Measurements from ENCODE around the gene GRM8. TPM values are rescaled to one million over a fixed set of nuclear protein-coding genes. Genes with fewer than 3 reads are reported as not detected.

GRM8 gene
- polyA plus RNA-seq, 2 of the 4 experiments (the other 2 are of a cell fraction): 0.06 TPM; not detected in 1

DNA sequence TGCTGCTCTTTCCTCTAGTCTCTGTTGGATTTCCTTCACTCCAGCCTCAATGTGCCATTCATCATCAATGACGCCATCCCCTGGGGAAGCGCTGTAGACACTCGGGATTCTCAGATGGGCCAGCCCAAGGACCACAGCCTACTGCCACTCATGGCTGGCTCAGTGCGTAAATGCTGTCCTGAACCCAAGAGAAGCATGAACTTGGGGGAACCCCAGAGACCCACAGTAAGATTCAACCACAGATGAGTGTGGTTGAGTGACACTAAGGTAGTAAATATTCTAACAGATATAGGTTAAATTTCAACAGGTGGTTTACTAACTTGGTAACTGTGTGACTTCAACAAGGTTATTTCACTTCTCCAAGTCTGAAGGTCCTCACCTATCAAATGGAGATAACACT is 304.1 kb downstream of the GRM8 start:
- DNase-seq (ENCODE audit: low read depth in 1 of 2, low spot score in 1 of 2): no peak
- Histone ChIP-seq H3K4me2 (no peak overlapping the region), H3K4me3 (no peak overlapping the region), H3K4me1 (no peaks in the 10 kb centered on the region), H3K9me3 (no peaks in the 10 kb centered on the region), H3K27ac (no peak overlapping the region)
- ATAC-seq: no peak
- TF ChIP-seq ZFP36 (IDR thresholded peaks at IDR 0.05; ENCODE audit: borderline replicate concordance, partially characterized antibody) (no peak), FOXS1 (CRISPR knock-in tag; IDR thresholded peaks at IDR 0.05) (no peak), CHD2 (IDR thresholded peaks at IDR 0.05; ENCODE audit: low read length, partially characterized antibody) (no peak), CHD4 (IDR thresholded peaks at IDR 0.05; ENCODE audit: borderline replicate concordance) (no peak), KDM5A (IDR thresholded peaks at IDR 0.05) (no peak), TP53 (CRISPR knock-in tag; IDR thresholded peaks at IDR 0.05) (no peak), ZSCAN20 (CRISPR knock-in tag; IDR thresholded peaks at IDR 0.05) (no peak), SREBF2 (IDR thresholded peaks at IDR 0.05) (no peak), ZNF302 (CRISPR knock-in tag; IDR thresholded peaks at IDR 0.05) (no peak)
- TF ChIP-seq, protein P1, sequence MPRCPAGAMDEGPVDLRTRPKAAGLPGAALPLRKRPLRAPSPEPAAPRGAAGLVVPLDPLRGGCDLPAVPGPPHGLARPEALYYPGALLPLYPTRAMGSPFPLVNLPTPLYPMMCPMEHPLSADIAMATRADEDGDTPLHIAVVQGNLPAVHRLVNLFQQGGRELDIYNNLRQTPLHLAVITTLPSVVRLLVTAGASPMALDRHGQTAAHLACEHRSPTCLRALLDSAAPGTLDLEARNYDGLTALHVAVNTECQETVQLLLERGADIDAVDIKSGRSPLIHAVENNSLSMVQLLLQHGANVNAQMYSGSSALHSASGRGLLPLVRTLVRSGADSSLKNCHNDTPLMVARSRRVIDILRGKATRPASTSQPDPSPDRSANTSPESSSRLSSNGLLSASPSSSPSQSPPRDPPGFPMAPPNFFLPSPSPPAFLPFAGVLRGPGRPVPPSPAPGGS (IDR thresholded peaks at IDR 0.05): no peak
- TF ChIP-seq, protein P2, sequence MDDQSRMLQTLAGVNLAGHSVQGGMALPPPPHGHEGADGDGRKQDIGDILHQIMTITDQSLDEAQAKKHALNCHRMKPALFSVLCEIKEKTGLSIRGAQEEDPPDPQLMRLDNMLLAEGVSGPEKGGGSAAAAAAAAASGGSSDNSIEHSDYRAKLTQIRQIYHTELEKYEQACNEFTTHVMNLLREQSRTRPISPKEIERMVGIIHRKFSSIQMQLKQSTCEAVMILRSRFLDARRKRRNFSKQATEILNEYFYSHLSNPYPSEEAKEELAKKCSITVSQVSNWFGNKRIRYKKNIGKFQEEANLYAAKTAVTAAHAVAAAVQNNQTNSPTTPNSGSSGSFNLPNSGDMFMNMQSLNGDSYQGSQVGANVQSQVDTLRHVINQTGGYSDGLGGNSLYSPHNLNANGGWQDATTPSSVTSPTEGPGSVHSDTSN (IDR thresholded peaks at IDR 0.05): no peak
- TF ChIP-seq, protein P3, sequence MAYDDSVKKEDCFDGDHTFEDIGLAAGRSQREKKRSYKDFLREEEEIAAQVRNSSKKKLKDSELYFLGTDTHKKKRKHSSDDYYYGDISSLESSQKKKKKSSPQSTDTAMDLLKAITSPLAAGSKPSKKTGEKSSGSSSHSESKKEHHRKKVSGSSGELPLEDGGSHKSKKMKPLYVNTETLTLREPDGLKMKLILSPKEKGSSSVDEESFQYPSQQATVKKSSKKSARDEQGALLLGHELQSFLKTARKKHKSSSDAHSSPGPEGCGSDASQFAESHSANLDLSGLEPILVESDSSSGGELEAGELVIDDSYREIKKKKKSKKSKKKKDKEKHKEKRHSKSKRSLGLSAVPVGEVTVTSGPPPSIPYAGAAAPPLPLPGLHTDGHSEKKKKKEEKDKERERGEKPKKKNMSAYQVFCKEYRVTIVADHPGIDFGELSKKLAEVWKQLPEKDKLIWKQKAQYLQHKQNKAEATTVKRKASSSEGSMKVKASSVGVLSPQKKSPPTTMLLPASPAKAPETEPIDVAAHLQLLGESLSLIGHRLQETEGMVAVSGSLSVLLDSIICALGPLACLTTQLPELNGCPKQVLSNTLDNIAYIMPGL (CRISPR knock-in tag; IDR thresholded peaks at IDR 0.05; ENCODE audit: borderline replicate concordance): no peak
- ChIA-PET CTCF (interaction anchor here (0.8 kb wide), 1 partner anchor 12 kb away, joined by 3 read pairs; no protein-coding TSS in a partner anchor), POLR2A (no interaction called here)
- no peak for FAIRE-seq
- WGBS (ENCODE audit: missing lambda C conversion rate): 8% methylated on average over 4 of the region's 4 CpGs

DNA sequence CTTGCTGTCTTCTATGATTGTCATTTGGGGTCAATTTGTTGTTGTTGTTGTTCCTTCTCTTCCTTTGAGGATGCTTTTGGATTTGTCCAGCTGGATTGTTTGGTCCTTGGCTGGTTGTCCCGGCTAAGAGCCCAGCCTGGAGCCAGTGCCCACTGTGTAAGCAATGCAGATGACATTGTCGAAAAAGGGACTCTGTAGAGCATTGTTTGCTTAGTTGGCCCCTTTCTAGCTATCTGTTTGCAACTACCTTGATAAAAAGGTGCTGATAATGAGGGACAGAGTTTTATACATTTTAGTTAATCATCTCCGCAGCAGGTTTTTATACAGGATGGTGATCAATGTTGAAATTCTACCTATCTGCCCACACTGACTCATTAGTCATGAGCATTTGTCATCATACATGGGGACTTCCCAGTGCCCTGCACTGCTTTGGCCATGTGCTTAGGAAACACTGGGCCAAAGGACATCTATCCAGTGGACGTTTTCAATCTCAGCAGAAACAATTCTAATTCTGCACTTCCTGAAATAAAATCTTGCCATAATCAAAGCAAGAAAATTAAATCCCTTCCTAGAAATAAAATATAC is 311.9 kb downstream of the GRM8 start:
- Histone ChIP-seq H3K27ac (no peak overlapping the region), H3K4me2 (no peak overlapping the region), H3K4me1 (no peaks in the 10 kb centered on the region), H3K9me3 (no peaks in the 10 kb centered on the region), H3K4me3 (no peak overlapping the region)
- DNase-seq (ENCODE audit: low read depth in 1 of 2, low spot score in 1 of 2) (no peak), ATAC-seq (no peak), FAIRE-seq (no peak)
- 26% methylated on average over 4 of the region's 4 CpGs for WGBS (ENCODE audit: missing lambda C conversion rate)
- CTCF ChIA-PET: interaction anchor here (1.4 kb wide), 1 partner anchor 16 kb away, joined by 4 read pairs; no protein-coding TSS in a partner anchor
- POLR2A ChIA-PET: no interaction called here
- TF ChIP-seq POLR2A (IDR thresholded peaks at IDR 0.05; ENCODE audit: low read length) (no peak), CEBPB (IDR thresholded peaks at IDR 0.05) (no peak), SREBF2 (IDR thresholded peaks at IDR 0.05) (no peak), TP53 (CRISPR knock-in tag; IDR thresholded peaks at IDR 0.05) (no peak), MYC (IDR thresholded peaks at IDR 0.05; ENCODE audit: borderline replicate concordance, low read length) (no peak), GATA3 (IDR thresholded peaks at IDR 0.05; ENCODE audit: borderline replicate concordance) (no peak), NFE2L2 (conservative IDR thresholded peaks at IDR 0.05; ENCODE audit: low read length) (no peak), CBX2 (IDR thresholded peaks at IDR 0.05; ENCODE audit: borderline replicate concordance, low read depth) (no peak), RARB (CRISPR knock-in tag; IDR thresholded peaks at IDR 0.05) (no peak), CHD4 (IDR thresholded peaks at IDR 0.05; ENCODE audit: borderline replicate concordance) (no peak), KDM5A (IDR thresholded peaks at IDR 0.05) (no peak), BHLHE40 (IDR thresholded peaks at IDR 0.05; ENCODE audit: low read depth, low read length) (no peak), NPAS2 (CRISPR knock-in tag; IDR thresholded peaks at IDR 0.05; ENCODE audit: borderline replicate concordance) (no peak)
- TF ChIP-seq, protein P4, sequence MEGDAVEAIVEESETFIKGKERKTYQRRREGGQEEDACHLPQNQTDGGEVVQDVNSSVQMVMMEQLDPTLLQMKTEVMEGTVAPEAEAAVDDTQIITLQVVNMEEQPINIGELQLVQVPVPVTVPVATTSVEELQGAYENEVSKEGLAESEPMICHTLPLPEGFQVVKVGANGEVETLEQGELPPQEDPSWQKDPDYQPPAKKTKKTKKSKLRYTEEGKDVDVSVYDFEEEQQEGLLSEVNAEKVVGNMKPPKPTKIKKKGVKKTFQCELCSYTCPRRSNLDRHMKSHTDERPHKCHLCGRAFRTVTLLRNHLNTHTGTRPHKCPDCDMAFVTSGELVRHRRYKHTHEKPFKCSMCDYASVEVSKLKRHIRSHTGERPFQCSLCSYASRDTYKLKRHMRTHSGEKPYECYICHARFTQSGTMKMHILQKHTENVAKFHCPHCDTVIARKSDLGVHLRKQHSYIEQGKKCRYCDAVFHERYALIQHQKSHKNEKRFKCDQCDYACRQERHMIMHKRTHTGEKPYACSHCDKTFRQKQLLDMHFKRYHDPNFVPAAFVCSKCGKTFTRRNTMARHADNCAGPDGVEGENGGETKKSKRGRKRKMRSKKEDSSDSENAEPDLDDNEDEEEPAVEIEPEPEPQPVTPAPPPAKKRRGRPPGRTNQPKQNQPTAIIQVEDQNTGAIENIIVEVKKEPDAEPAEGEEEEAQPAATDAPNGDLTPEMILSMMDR (IDR thresholded peaks at IDR 0.05): no peak
- TF ChIP-seq, protein P5, sequence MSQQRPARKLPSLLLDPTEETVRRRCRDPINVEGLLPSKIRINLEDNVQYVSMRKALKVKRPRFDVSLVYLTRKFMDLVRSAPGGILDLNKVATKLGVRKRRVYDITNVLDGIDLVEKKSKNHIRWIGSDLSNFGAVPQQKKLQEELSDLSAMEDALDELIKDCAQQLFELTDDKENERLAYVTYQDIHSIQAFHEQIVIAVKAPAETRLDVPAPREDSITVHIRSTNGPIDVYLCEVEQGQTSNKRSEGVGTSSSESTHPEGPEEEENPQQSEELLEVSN (IDR thresholded peaks at IDR 0.05; ENCODE audit: borderline replicate concordance, low read depth): no peak
- TF ChIP-seq, protein P1 (IDR thresholded peaks at IDR 0.05): no peak
- TF ChIP-seq, protein P6, sequence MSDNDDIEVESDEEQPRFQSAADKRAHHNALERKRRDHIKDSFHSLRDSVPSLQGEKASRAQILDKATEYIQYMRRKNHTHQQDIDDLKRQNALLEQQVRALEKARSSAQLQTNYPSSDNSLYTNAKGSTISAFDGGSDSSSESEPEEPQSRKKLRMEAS (IDR thresholded peaks at IDR 0.05): no peak
